Tibial artery (tissue), 4 donors: ENCODE measurements around the gene ABLIM3.

ENCODE experiments used
- DNase-seq, 2 donors: peaks; one replicate each; pipeline ENCODE4 v3.0.0-alpha.2; 2019
- H3K27ac ChIP-seq, 2 donors: fragments of 200-600 bp; sonication (generic) in 1 of 2; 1 replicate in 1 of 2; 2 replicates in 1 of 2; pipeline ENCODE4 v1.5.1; 2018 to 2019; ENCODE audit warnings: mild to moderate bottlenecking in 1 of 2
- H3K27me3 ChIP-seq, 2 donors: fragments of 200-600 bp; sonication (generic) in 1 of 2; one replicate each; pipeline versions ENCODE4 v1.5.1 to v1.6.0; 2016 to 2019
- H3K36me3 ChIP-seq, 3 donors: fragments of 200-600 bp; sonication (generic) in 2 of 3; one replicate each; pipeline ENCODE4 v1.5.1; 2016 to 2019; ENCODE audit warnings: mild to moderate bottlenecking in 2 of 3
- H3K4me1 ChIP-seq, 4 donors: fragments of 200-600 bp; sonication (generic) in 2 of 4; 1 replicate in 3 of 4; 2 replicates in 1 of 4; pipeline ENCODE4 v1.5.1; 2016 to 2019
- H3K4me3 ChIP-seq, 2 donors: fragments of 200-600 bp; sonication (generic) in 1 of 2; 1 replicate in 1 of 2; 2 replicates in 1 of 2; pipeline ENCODE4 v1.5.1; 2018 to 2019; ENCODE audit warnings: mild to moderate bottlenecking in 2 of 2
- H3K9me3 ChIP-seq, 3 donors: fragments of 200-600 bp; sonication (generic) in 1 of 3; one replicate each; pipeline ENCODE4 v1.5.1; 2016 to 2019
- intact Hi-C: fragments of 100-400 bp; cut with DNase I; formaldehyde crosslinking; loops from one replicate; pipeline ENCODE4 v1.15.0; 2023; ENCODE audit warnings: low total_unique reads
- TF ChIP-seq, protein P1 (sequence below), 2 experiments: fragments of 200-600 bp in 1 of 2; fragments of 450-650 bp in 1 of 2; IDR thresholded peaks; one replicate each; pipeline ENCODE4 v1.5.1; 2017 to 2019; ENCODE audit warnings: antibody characterized with exemption in 2 of 2, mild to moderate bottlenecking in 1 of 2, moderate library complexity in 1 of 2

Gene ABLIM3

DNA sequence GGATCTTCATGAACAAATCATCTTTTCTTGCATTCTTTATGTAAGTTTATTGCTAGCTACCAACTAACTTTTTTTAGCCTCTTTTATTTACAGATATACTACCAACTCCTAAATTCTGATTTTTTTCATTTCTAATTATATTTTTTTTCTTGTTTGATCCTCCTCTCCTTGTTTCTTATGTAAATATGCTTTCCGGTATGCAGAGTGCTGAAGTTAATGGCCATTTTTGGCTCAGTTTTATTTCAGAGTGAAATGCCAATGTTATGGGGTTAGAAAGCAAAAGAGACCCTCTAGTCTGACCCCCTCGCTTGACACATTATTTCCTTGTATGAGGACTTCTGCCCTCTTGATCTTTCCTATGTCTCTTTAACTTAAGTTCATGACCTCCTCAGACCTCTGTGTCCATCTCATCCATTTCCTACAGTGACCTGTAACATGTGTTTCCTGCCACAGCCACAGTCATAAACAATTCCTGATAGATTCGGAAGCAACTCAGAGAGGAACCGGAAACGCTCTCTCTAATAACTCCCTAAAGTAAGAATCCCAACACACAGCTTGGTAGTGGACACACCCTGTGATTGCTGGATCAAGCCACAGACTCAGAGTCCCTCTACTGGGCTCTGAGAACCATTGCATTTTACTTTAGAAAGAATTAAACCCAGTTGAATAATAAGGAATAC lies 87.5 kb downstream of the ABLIM3 start:
- H3K27me3 ChIP-seq, result no peaks in the 10 kb centered on the region
- H3K36me3 ChIP-seq, result peaks cover 0 to 4% (median 0%) of the 10 kb centered on the region in 3 donors
- no peak overlapping the region for H3K4me3 ChIP-seq
- peaks cover 0 to 4% (median 1%) of the 10 kb centered on the region in 4 donors for H3K4me1 ChIP-seq
- TF ChIP-seq, protein P1, sequence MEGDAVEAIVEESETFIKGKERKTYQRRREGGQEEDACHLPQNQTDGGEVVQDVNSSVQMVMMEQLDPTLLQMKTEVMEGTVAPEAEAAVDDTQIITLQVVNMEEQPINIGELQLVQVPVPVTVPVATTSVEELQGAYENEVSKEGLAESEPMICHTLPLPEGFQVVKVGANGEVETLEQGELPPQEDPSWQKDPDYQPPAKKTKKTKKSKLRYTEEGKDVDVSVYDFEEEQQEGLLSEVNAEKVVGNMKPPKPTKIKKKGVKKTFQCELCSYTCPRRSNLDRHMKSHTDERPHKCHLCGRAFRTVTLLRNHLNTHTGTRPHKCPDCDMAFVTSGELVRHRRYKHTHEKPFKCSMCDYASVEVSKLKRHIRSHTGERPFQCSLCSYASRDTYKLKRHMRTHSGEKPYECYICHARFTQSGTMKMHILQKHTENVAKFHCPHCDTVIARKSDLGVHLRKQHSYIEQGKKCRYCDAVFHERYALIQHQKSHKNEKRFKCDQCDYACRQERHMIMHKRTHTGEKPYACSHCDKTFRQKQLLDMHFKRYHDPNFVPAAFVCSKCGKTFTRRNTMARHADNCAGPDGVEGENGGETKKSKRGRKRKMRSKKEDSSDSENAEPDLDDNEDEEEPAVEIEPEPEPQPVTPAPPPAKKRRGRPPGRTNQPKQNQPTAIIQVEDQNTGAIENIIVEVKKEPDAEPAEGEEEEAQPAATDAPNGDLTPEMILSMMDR (IDR thresholded peaks at IDR 0.05), result peak; percentile 58 to 72
- peak overlapping the region in 1 of 2 donors; percentile 5 for H3K27ac ChIP-seq
- H3K9me3 ChIP-seq, result no peaks in the 10 kb centered on the region
- intact Hi-C loops, result loop anchor here (5.0 kb wide), 1 partner anchor 86 kb away; the partner anchor contains the start of gene ABLIM3
- peak in 1 of 2 donors; percentile 52 for DNase-seq

DNA sequence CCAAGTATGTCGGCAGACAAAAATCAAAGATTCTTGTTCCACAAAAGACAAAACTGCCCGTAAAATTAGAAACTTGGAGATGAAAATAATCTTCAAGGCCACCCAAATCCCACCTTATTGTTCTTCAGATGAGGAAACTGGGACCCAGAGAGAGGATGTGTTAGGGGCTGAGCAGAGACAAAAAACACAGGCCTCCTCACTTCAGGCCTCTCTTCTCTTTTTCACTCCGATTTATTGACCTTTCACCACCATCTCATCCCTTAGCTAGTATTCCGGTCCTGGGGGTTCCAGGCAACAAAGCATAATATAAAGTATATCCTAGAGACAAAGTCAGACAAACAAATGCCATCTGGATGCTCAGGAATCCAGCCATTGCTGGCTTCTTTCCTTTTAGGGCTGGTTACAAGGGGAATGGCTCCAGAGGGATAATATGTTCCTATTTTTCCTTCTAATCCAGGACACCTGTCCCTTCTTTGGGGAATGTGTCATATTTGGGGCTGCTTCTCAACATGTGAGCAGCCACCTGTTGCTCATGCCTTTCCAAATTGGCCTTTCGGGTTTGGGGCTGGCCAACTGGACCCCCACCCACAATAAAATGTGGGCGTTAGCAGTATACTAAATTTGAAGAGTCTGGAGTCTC lies 88.1 kb downstream of the ABLIM3 start:
- intact Hi-C loops, result loop anchor here (5.0 kb wide), 1 partner anchor 87 kb away; the partner anchor contains the start of gene ABLIM3
- DNase-seq, result no peak
- H3K9me3 ChIP-seq, result no peaks in the 10 kb centered on the region
- H3K27me3 ChIP-seq, result no peaks in the 10 kb centered on the region
- peaks cover 0 to 4% (median 0%) of the 10 kb centered on the region in 3 donors for H3K36me3 ChIP-seq
- no peak overlapping the region for H3K4me3 ChIP-seq
- H3K4me1 ChIP-seq, result peaks cover 0 to 4% (median 1%) of the 10 kb centered on the region in 4 donors
- H3K27ac ChIP-seq, result no peak overlapping the region
- TF ChIP-seq, protein P1 (IDR thresholded peaks at IDR 0.05), result no peak

DNA sequence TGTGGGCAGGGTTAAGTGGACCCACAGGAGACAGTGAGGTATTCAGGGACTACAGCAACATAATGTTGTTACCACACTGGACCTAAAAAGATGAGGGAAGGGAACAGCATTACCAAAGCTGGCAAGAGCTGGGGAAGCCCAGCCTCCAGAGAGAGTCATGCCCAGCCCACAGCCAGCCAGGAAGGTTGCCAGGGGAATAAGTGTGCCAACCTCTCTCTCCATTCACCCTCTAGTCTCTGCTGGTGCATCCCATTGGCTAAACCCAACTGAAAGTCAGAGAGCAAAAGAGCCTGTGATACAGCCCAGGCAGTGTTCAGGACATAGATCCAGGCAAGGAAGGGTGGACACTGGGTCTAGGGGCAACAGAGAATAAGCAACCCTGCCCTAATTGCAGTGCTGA lies 94.5 kb downstream of the ABLIM3 start:
- intact Hi-C loops, result no loop called here
- DNase-seq, result no peak

DNA sequence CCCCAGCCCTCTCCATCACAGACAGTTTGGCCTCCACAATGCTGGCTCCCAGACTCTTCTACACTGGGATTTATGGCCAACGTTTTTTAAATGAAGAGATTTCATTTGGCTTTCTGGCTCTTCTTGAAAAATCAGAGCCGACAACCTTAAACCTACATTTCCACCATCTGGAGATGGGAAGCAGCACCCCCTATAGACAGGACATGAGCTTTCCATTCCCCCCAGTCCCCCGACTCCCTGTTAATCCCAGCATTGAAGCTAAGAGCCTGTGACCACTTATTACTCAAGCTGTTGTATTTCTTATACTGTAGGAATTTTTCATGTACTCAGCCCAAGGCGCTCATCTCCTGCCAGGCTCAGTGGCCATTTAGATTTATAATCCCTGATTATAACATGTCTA lies 96.4 kb downstream of the ABLIM3 start:
- Histone ChIP-seq H3K27ac (no peak overlapping the region), H3K36me3 (peaks cover 3 to 20% (median 6%) of the 10 kb centered on the region in 3 donors), H3K27me3 (no peaks in the 10 kb centered on the region), H3K4me3 (no peak overlapping the region), H3K4me1 (no peaks in the 10 kb centered on the region), H3K9me3 (no peaks in the 10 kb centered on the region)
- TF ChIP-seq, protein P1 (IDR thresholded peaks at IDR 0.05), result no peak
- DNase-seq, result no peak
- intact Hi-C loops, result no loop called here

More for the DNA sequence above, 94.5 kb downstream of the ABLIM3 start:
- Histone ChIP-seq H3K36me3 (peaks cover 3 to 19% (median 6%) of the 10 kb centered on the region in 3 donors), H3K27ac (no peak overlapping the region), H3K4me1 (no peaks in the 10 kb centered on the region), H3K9me3 (no peaks in the 10 kb centered on the region), H3K27me3 (no peaks in the 10 kb centered on the region), H3K4me3 (no peak overlapping the region)
- TF ChIP-seq, protein P1 (IDR thresholded peaks at IDR 0.05), result no peak

DNA sequence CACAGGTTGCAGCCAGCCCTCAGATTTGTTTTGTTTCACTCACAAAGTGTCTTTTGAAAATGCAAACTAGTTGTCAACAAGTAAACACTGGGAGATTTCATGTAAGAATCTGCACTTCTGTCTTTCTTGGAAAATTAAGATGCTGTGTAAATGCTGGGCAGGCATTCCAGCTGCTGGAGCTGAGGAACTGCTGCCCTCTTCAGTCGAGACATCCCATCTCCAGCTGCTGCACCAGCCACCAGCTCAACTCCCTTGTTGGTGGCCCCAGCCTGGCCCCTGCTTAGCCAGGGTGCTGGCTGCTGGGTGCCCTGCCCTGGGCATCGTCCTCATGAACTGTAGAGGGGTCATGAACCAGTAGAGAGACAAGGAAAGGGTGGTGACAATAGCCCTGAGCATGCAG lies 97.2 kb downstream of the ABLIM3 start:
- TF ChIP-seq, protein P1 (IDR thresholded peaks at IDR 0.05), result no peak
- DNase-seq, result no peak
- H3K27me3 ChIP-seq, result no peaks in the 10 kb centered on the region
- H3K4me1 ChIP-seq, result no peaks in the 10 kb centered on the region
- peaks cover 3 to 18% (median 11%) of the 10 kb centered on the region in 3 donors for H3K36me3 ChIP-seq
- intact Hi-C loops, result no loop called here
- no peak overlapping the region for H3K4me3 ChIP-seq
- no peak overlapping the region for H3K27ac ChIP-seq
- no peaks in the 10 kb centered on the region for H3K9me3 ChIP-seq
